Neural progenitor cell (in vitro differentiated cells): Measurements from ENCODE around the gene DNM2. TPM values are rescaled to one million over a fixed set of nuclear protein-coding genes. Genes with fewer than 3 reads are reported as not detected.

Source experiments
- DNase-seq: peaks from one replicate; pipeline ENCODE4 v3.0.0-alpha.2; 2016; ENCODE audit warnings: low spot score
- H2AFZ ChIP-seq: fragments of 200-600 bp; sonication (generic); replicated peaks from 2 replicates; pipeline ENCODE4 v1.6.1; 2016; ENCODE audit warnings: antibody characterized with exemption
- H3F3A ChIP-seq: fragments of 200-600 bp; sonication (generic); 2 replicates; pipeline ENCODE4 v1.6.1; 2016; ENCODE audit warnings: antibody characterized with exemption, low read depth
- H3K27ac ChIP-seq: fragments of 200-600 bp; sonication (generic); 2 replicates; pipeline ENCODE4 v1.5.1; 2016; ENCODE audit warnings: mild to moderate bottlenecking
- H3K27me3 ChIP-seq: fragments of 200-600 bp; sonication (generic); 2 replicates; pipeline ENCODE4 v1.6.1; 2016; ENCODE audit warnings: mild to moderate bottlenecking, moderate library complexity
- H3K36me3 ChIP-seq: fragments of 200-600 bp; sonication (generic); 2 replicates; pipeline ENCODE4 v1.5.1; 2016
- H3K4me1 ChIP-seq: fragments of 200-600 bp; sonication (generic); 2 replicates; pipeline ENCODE4 v1.6.1; 2016; ENCODE audit warnings: mixed run types
- H3K4me2 ChIP-seq: fragments of 200-600 bp; sonication (generic); 2 replicates; pipeline ENCODE4 v1.6.1; 2016
- H3K4me3 ChIP-seq: fragments of 200-600 bp; sonication (generic); 2 replicates; pipeline ENCODE4 v1.5.1; 2016
- H3K79me2 ChIP-seq: fragments of 200-600 bp; sonication (generic); 2 replicates; pipeline ENCODE4 v1.6.1; 2016; ENCODE audit warnings: low read depth
- H3K9ac ChIP-seq: fragments of 200-600 bp; sonication (generic); 2 replicates; pipeline ENCODE4 v1.6.1; 2016
- H3K9me3 ChIP-seq: fragments of 200-600 bp; sonication (generic); 2 replicates; pipeline ENCODE4 v1.5.1; 2016; ENCODE audit warnings: low read depth
- H4K20me1 ChIP-seq: fragments of 200-600 bp; sonication (generic); 2 replicates; pipeline ENCODE4 v1.6.1; 2016; ENCODE audit warnings: low read depth
- H3K27ac Mint-ChIP-seq: 3 replicates; pipeline ENCODE4 v1.8.0; 2021; ENCODE audit warnings: mixed read lengths
- H3K27me3 Mint-ChIP-seq: 2 replicates; pipeline ENCODE4 v1.8.0; 2022; ENCODE audit warnings: low read depth, mild to moderate bottlenecking, inconsistent platforms, moderate library complexity, mixed read lengths; ENCODE audit not compliant: insufficient read depth
- H3K36me3 Mint-ChIP-seq: 3 replicates; pipeline ENCODE4 v1.8.0; 2021; ENCODE audit warnings: mixed read lengths
- H3K4me1 Mint-ChIP-seq: 3 replicates; pipeline ENCODE4 v1.8.0; 2021; ENCODE audit warnings: mixed read lengths
- H3K4me3 Mint-ChIP-seq: 3 replicates; pipeline ENCODE4 v1.8.0; 2021; ENCODE audit warnings: mild to moderate bottlenecking, moderate library complexity, mixed read lengths
- H3K9me3 Mint-ChIP-seq: 3 replicates; pipeline ENCODE4 v1.8.0; 2020; ENCODE audit warnings: mixed read lengths
- EZH2 ChIP-seq: fragments of 200-600 bp; sonication (generic); IDR thresholded peaks from 2 replicates; pipeline ENCODE4 v1.6.1; 2017; ENCODE audit warnings: antibody characterized with exemption, mild to moderate bottlenecking, moderate library complexity
- EZH2phosphoT487 ChIP-seq: fragments of 200-600 bp; sonication (generic); IDR thresholded peaks from 2 replicates; pipeline ENCODE4 v1.6.1; 2017; ENCODE audit warnings: antibody characterized with exemption
- total RNA-seq: library from RNA; depleted of rRNA; stranded (reverse); fragments of >200 nt; gene quantifications from 2 replicates; pipeline ENCODE4 v1.2.3, GENCODE V29; 2015; ENCODE audit warnings: low replicate concordance
- TF ChIP-seq, protein P1 (sequence below): fragments of 200-600 bp; sonication (generic); IDR thresholded peaks from 2 replicates; pipeline ENCODE4 v1.5.1; 2017; ENCODE audit warnings: antibody characterized with exemption, mild to moderate bottlenecking

DNM2 gene
- total RNA-seq, 1 donor from 2014 or later = 49.9 TPM

DNA sequence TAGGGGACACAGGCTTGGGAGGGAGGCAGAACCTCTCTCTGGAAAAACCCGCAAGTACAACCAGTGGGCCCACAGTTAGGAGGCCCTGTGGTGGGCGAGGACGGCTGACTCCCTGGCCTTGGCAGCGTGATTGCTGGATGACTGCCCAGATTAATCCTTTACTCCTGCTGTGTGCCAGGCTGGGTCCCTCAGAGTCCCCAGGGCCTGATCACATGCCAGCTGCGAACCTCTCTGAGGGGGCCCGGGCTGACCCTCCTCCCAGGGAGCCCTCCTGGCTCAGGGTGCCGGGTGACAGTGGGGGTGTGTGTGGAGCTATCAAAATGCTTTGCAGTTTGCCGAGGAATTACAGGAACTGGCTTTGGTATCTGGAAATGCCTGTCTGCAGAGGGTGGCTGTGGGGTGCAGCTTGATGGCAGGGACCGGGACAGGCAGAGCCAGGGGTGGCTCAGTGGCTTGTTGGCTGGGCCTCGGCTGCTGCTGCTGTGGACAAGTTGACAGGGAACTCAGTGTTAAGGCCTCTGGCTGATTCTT is 48.9 kb downstream of the DNM2 start:
- Histone ChIP-seq H3K79me2 (peaks cover 10% of the 10 kb centered on the region), H4K20me1 (peaks cover 18% of the 10 kb centered on the region), H3K4me2 (no peak overlapping the region), H3K4me1 (no peaks in the 10 kb centered on the region), H2AFZ (no peak overlapping the region), H3K4me3 (no peak overlapping the region), H3K27me3 (no peaks in the 10 kb centered on the region), H3F3A (peaks cover 6% of the 10 kb centered on the region), H3K9ac (peak overlapping the region; percentile 32), H3K36me3 (no peaks in the 10 kb centered on the region), H3K27ac (no peak overlapping the region), H3K9me3 (no peaks in the 10 kb centered on the region)
- no peak overlapping the region for H3K4me3 Mint-ChIP-seq
- peaks cover 2% of the 10 kb centered on the region for H3K27me3 Mint-ChIP-seq
- H3K4me1 Mint-ChIP-seq = peaks cover 13% of the 10 kb centered on the region
- TF ChIP-seq EZH2 = no peak
- TF ChIP-seq, protein P1, sequence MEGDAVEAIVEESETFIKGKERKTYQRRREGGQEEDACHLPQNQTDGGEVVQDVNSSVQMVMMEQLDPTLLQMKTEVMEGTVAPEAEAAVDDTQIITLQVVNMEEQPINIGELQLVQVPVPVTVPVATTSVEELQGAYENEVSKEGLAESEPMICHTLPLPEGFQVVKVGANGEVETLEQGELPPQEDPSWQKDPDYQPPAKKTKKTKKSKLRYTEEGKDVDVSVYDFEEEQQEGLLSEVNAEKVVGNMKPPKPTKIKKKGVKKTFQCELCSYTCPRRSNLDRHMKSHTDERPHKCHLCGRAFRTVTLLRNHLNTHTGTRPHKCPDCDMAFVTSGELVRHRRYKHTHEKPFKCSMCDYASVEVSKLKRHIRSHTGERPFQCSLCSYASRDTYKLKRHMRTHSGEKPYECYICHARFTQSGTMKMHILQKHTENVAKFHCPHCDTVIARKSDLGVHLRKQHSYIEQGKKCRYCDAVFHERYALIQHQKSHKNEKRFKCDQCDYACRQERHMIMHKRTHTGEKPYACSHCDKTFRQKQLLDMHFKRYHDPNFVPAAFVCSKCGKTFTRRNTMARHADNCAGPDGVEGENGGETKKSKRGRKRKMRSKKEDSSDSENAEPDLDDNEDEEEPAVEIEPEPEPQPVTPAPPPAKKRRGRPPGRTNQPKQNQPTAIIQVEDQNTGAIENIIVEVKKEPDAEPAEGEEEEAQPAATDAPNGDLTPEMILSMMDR = no peak
- no peak for TF ChIP-seq EZH2phosphoT487
- no peak for DNase-seq
- H3K36me3 Mint-ChIP-seq = peaks cover 6% of the 10 kb centered on the region
- peaks cover 3% of the 10 kb centered on the region for H3K9me3 Mint-ChIP-seq
- H3K27ac Mint-ChIP-seq = no peak overlapping the region

DNA sequence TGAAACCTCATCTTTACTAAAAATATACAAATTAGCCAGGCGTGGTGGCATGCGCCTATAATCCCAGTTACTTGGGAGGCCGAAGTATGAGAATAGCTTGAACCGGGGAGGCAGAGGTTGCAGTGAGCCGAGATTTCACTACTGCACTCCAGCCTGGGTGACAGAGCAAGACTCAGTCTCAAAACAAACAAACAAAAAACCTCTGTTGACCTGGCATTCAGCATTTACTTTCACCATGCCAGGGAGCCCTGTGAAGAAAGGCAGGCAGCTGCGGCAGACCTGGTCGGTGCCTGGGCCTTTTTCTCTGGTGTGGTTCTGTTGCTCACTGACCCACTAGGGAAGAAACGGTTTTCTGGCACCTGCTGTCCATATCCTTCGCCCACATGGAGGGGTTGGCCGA is 49.8 kb downstream of the DNM2 start:
- Mint-ChIP-seq H3K4me3 (no peak overlapping the region), H3K9me3 (peaks cover 3% of the 10 kb centered on the region), H3K4me1 (peaks cover 13% of the 10 kb centered on the region), H3K27me3 (peaks cover 2% of the 10 kb centered on the region), H3K27ac (no peak overlapping the region), H3K36me3 (peaks cover 6% of the 10 kb centered on the region)
- H3K9ac ChIP-seq = no peak overlapping the region
- H3K4me2 ChIP-seq = no peak overlapping the region
- H3K36me3 ChIP-seq = no peaks in the 10 kb centered on the region
- H3K27ac ChIP-seq = no peak overlapping the region
- H2AFZ ChIP-seq = no peak overlapping the region
- peaks cover 6% of the 10 kb centered on the region for H3F3A ChIP-seq
- peaks cover 10% of the 10 kb centered on the region for H3K79me2 ChIP-seq
- H3K4me3 ChIP-seq = no peak overlapping the region
- no peaks in the 10 kb centered on the region for H3K9me3 ChIP-seq
- no peaks in the 10 kb centered on the region for H3K4me1 ChIP-seq
- DNase-seq = no peak
- peaks cover 18% of the 10 kb centered on the region for H4K20me1 ChIP-seq
- H3K27me3 ChIP-seq = no peaks in the 10 kb centered on the region
- TF ChIP-seq, protein P1 = no peak
- TF ChIP-seq EZH2 (no peak), EZH2phosphoT487 (no peak)

DNA sequence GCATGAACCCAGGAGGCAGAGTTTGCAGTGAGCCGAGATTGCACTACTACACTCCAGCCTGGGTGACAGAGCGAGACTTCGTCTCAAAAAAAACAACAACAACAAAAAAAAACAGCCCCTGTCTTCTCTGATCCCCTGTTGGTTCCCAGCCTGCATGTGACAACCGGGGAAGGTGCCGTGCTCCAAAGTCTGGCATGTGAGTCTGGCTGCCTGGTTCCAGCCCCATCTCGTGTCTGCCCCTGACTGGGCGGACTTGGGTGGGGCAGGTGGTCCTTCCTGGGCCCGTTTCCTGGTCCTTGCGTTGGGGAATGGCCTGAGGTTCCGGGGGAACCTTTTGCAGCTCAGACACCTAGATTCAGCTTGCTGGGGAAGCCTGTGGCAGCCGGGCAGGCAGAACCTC is 50.5 kb downstream of the DNM2 start:
- peaks cover 18% of the 10 kb centered on the region for H4K20me1 ChIP-seq
- no peaks in the 10 kb centered on the region for H3K36me3 ChIP-seq
- H3K9ac ChIP-seq = no peak overlapping the region
- no peak overlapping the region for H3K4me2 ChIP-seq
- H3K4me1 ChIP-seq = no peaks in the 10 kb centered on the region
- Mint-ChIP-seq H3K9me3 (peaks cover 3% of the 10 kb centered on the region), H3K27ac (no peak overlapping the region), H3K27me3 (peaks cover 2% of the 10 kb centered on the region), H3K4me3 (no peak overlapping the region), H3K36me3 (peaks cover 6% of the 10 kb centered on the region), H3K4me1 (peaks cover 13% of the 10 kb centered on the region)
- TF ChIP-seq EZH2phosphoT487 (no peak), EZH2 (no peak)
- TF ChIP-seq, protein P1 = no peak
- no peak overlapping the region for H3K27ac ChIP-seq
- peaks cover 10% of the 10 kb centered on the region for H3K79me2 ChIP-seq
- no peak for DNase-seq
- H3F3A ChIP-seq = peaks cover 6% of the 10 kb centered on the region
- H3K9me3 ChIP-seq = no peaks in the 10 kb centered on the region
- H2AFZ ChIP-seq = no peak overlapping the region
- no peaks in the 10 kb centered on the region for H3K27me3 ChIP-seq
- H3K4me3 ChIP-seq = no peak overlapping the region
